Neural cell (in vitro differentiated cells): ENCODE data around the gene CREB3L4. TPM values are rescaled to one million over a fixed set of nuclear protein-coding genes. Genes with fewer than 3 reads are reported as not detected.
A peak's percentile ranks its signal among the peaks of the same experiment; 100 is the strongest.

ENCODE experiments used
- H2AFZ ChIP-seq: fragments of 200-600, 300-800 bp; sonication (generic), shearing (Covaris generic); 2 replicates; pipeline ENCODE4 v1.6.0; 2014; ENCODE audit warnings: low read depth, mild to moderate bottlenecking, antibody characterized with exemption, low read length, moderate library complexity
- H3F3A ChIP-seq: fragments of 200-600 bp; shearing (Covaris generic); 2 replicates; pipeline ENCODE4 v1.6.1; 2016; ENCODE audit warnings: mild to moderate bottlenecking, moderate library complexity, mixed read lengths, antibody characterized with exemption, low read length; ENCODE audit not compliant: insufficient read depth, poor library complexity, severe bottlenecking
- H3K27ac ChIP-seq: fragments of 200-600, 300-800 bp; sonication (generic), shearing (Covaris generic); 2 replicates; pipeline ENCODE4 v1.5.1; 2014; ENCODE audit warnings: mild to moderate bottlenecking, low read length, moderate library complexity
- H3K27me3 ChIP-seq: fragments of 300-800, 200-600 bp; sonication (generic), shearing (Covaris generic); 2 replicates; pipeline ENCODE4 v1.6.0; 2014; ENCODE audit warnings: mild to moderate bottlenecking, low read depth, low read length, moderate library complexity; ENCODE audit not compliant: insufficient read depth
- H3K36me3 ChIP-seq: fragments of 300-800, 200-600 bp; sonication (generic), shearing (Covaris generic); 2 replicates; pipeline ENCODE4 v1.5.1; 2014; ENCODE audit warnings: mild to moderate bottlenecking, antibody characterized with exemption, low read length, moderate library complexity; ENCODE audit not compliant: insufficient read depth
- H3K4me2 ChIP-seq: fragments of 300-800, 200-600 bp; sonication (generic), shearing (Covaris generic); 2 replicates; pipeline ENCODE4 v1.6.0; 2014; ENCODE audit warnings: mild to moderate bottlenecking, low read length
- H3K4me3 ChIP-seq: fragments of 300-800, 200-600 bp; sonication (generic), shearing (Covaris generic); 2 replicates; pipeline ENCODE4 v1.5.1; 2014; ENCODE audit warnings: mild to moderate bottlenecking, low read length, moderate library complexity
- H3K79me2 ChIP-seq: fragments of 200-600 bp; shearing (Covaris generic); replicated peaks from 2 replicates; pipeline ENCODE4 v1.6.0; 2014; ENCODE audit warnings: mild to moderate bottlenecking, low read length, moderate library complexity; ENCODE audit not compliant: insufficient read depth
- H3K9ac ChIP-seq: fragments of 300-800, 200-600 bp; sonication (generic), shearing (Covaris generic); 2 replicates; pipeline ENCODE4 v1.6.1; 2016; ENCODE audit warnings: mild to moderate bottlenecking, low read length, mixed read lengths
- H3K9me2 ChIP-seq: fragments of 200-600 bp; shearing (Covaris generic); 2 replicates; pipeline ENCODE4 v1.6.1; 2016; ENCODE audit warnings: mild to moderate bottlenecking, low read length, mixed read lengths; ENCODE audit not compliant: insufficient read depth
- H3K9me3 ChIP-seq: fragments of 200-600, 300-800 bp; sonication (generic), shearing (Covaris generic); 2 replicates; pipeline ENCODE4 v1.6.1; 2016; ENCODE audit warnings: mild to moderate bottlenecking, mixed run types, low read length, moderate library complexity, mixed read lengths
- H4K20me1 ChIP-seq: fragments of 200-600 bp; shearing (Covaris generic); 2 replicates; pipeline ENCODE4 v1.6.1; 2016; ENCODE audit warnings: mild to moderate bottlenecking, mixed run types; ENCODE audit not compliant: insufficient read depth
- CTCF ChIP-seq: fragments of 450-650 bp; IDR thresholded peaks from 2 replicates; pipeline ENCODE4 v1.5.1; 2014; ENCODE audit warnings: antibody characterized with exemption, mild to moderate bottlenecking, moderate library complexity; ENCODE audit not compliant: poor library complexity, severe bottlenecking
- EP300 ChIP-seq: fragments of 450-650 bp; conservative IDR thresholded peaks from 2 replicates; pipeline ENCODE4 v1.6.1; 2014; ENCODE audit warnings: antibody characterized with exemption, mild to moderate bottlenecking, moderate library complexity; ENCODE audit not compliant: poor library complexity, severe bottlenecking
- EZH2 ChIP-seq: fragments of 200-600, 300-800 bp; shearing (Covaris generic), sonication (generic); IDR thresholded peaks from 2 replicates; pipeline ENCODE4 v1.6.1; 2014; ENCODE audit warnings: antibody characterized with exemption, low read length, borderline replicate concordance, mild to moderate bottlenecking; ENCODE audit not compliant: insufficient read depth, poor library complexity, severe bottlenecking
- MXI1 ChIP-seq: fragments of 450-650 bp; conservative IDR thresholded peaks from 2 replicates; pipeline ENCODE4 v1.6.1; 2014; ENCODE audit warnings: antibody characterized with exemption, mild to moderate bottlenecking; ENCODE audit not compliant: poor library complexity, severe bottlenecking
- POLR2AphosphoS5 ChIP-seq: IDR thresholded peaks from 2 replicates; pipeline ENCODE4 v1.6.1; 2012
- RAD21 ChIP-seq: fragments of 450-650 bp; conservative IDR thresholded peaks from 2 replicates; pipeline ENCODE4 v1.6.1; 2014; ENCODE audit warnings: antibody characterized with exemption, mild to moderate bottlenecking, moderate library complexity
- REST ChIP-seq: IDR thresholded peaks from 2 replicates; pipeline ENCODE4 v1.6.1; 2012; ENCODE audit warnings: borderline replicate concordance
- SMC3 ChIP-seq: fragments of 450-650 bp; conservative IDR thresholded peaks from 2 replicates; pipeline ENCODE4 v1.6.1; 2014; ENCODE audit warnings: antibody characterized with exemption, mild to moderate bottlenecking, moderate library complexity; ENCODE audit not compliant: poor library complexity
- TAF1 ChIP-seq: IDR thresholded peaks from 2 replicates; pipeline ENCODE4 v1.6.1; 2012; ENCODE audit warnings: low read depth
- polyA plus RNA-seq: library from polyadenylated mRNA; depleted of rRNA; stranded (reverse); fragments of >200 nt; gene quantifications from 2 replicates; pipeline ENCODE4 v1.2.3, GENCODE V29; 2014

The CREB3L4 gene
- polyA plus RNA-seq, 1 donor from 2014 or later, result 18.0 TPM

- Histone ChIP-seq H4K20me1 (no peaks in the 10 kb centered on the region), H3K27ac (peak overlapping the region; percentile 84)
Measured at GRCh38 chr1:153956997-153957715, 10.5 kb upstream of the CREB3L4 start.

GRCh38 chr1:153957744-153958110 lies 10.0 kb upstream of the CREB3L4 start:
- Histone ChIP-seq H3K27ac (peak overlapping the region; percentile 84), H3K79me2 (peaks cover 47% of the 10 kb centered on the region), H3K9me3 (no peaks in the 10 kb centered on the region), H3F3A (no peaks in the 10 kb centered on the region), H3K27me3 (no peaks in the 10 kb centered on the region), H4K20me1 (no peaks in the 10 kb centered on the region), H2AFZ (peak overlapping the region; percentile 69), H3K9me2 (no peaks in the 10 kb centered on the region), H3K9ac (peak overlapping the region; percentile 90), H3K36me3 (no peaks in the 10 kb centered on the region), H3K4me3 (peak overlapping the region; percentile 83), H3K4me2 (peak overlapping the region; percentile 94)
- no peak for TF ChIP-seq POLR2AphosphoS5
- no peak for TF ChIP-seq TAF1
- no peak for TF ChIP-seq EP300
- no peak for TF ChIP-seq SMC3
- no peak for TF ChIP-seq RAD21
- no peak for TF ChIP-seq EZH2
- TF ChIP-seq CTCF, result no peak
- no peak for TF ChIP-seq MXI1

More at GRCh38 chr1:153956997-153957715, 10.5 kb upstream of the CREB3L4 start:
- H3F3A ChIP-seq, result no peaks in the 10 kb centered on the region
- no peaks in the 10 kb centered on the region for H3K27me3 ChIP-seq
- peaks cover 42% of the 10 kb centered on the region for H3K79me2 ChIP-seq
- no peaks in the 10 kb centered on the region for H3K9me2 ChIP-seq
- H3K4me2 ChIP-seq, result peak overlapping the region; percentile 94
- TF ChIP-seq EZH2 (no peak), MXI1 (no peak), SMC3 (no peak), EP300 (no peak), POLR2AphosphoS5 (no peak), REST (no peak), RAD21 (no peak), TAF1 (no peak), CTCF (no peak)
- no peaks in the 10 kb centered on the region for H3K36me3 ChIP-seq
- H3K4me3 ChIP-seq, result peak overlapping the region; percentile 83
- H2AFZ ChIP-seq, result peak overlapping the region; percentile 69
- no peaks in the 10 kb centered on the region for H3K9me3 ChIP-seq
- H3K9ac ChIP-seq, result peak overlapping the region; percentile 90
